COLO829 (cell line): ENCODE results near the gene PAFAH2.
A peak's percentile ranks its signal among the peaks of the same experiment; 100 is the strongest.

Experiments used
- DNase-seq: peaks from one replicate; pipeline ENCODE4 v3.0.0; 2012; ENCODE audit warnings: low spot score

PAFAH2 gene

GRCh38 chr1:25997828-25998761 lies at the start of gene PAFAH2:
Gene PAFAH2, minus strand, starts transcription at chr1:25998063. Its CDS starts 7,247 bp downstream, at chr1:25990816.
- DNase-seq, result peak; percentile 94

GRCh38 chr1:26047278-26047874 lies 49.5 kb upstream of the PAFAH2 start:
- DNase-seq, result no peak

GRCh38 chr1:26046246-26047095 lies 48.6 kb upstream of the PAFAH2 start:
- no peak for DNase-seq

GRCh38 chr1:26045722-26046245 lies 47.9 kb upstream of the PAFAH2 start, which contains the start of gene SLC30A2:
Gene SLC30A2, minus strand, starts transcription at chr1:26046118. Its CDS starts 222 bp downstream, at chr1:26045896.
- no peak for DNase-seq

- no peak for DNase-seq
Measured at GRCh38 chr1:26044971-26045721, 47.3 kb upstream of the PAFAH2 start.

- no peak for DNase-seq
Measured at GRCh38 chr1:26044414-26044813, 46.6 kb upstream of the PAFAH2 start.

GRCh38 chr1:26043765-26044164 lies 45.9 kb upstream of the PAFAH2 start:
- DNase-seq, result no peak

GRCh38 chr1:26041978-26042377 lies 44.1 kb upstream of the PAFAH2 start:
- DNase-seq, result no peak

GRCh38 chr1:26041401-26041800 lies 43.5 kb upstream of the PAFAH2 start:
- no peak for DNase-seq

- DNase-seq, result no peak
Measured at GRCh38 chr1:26038904-26039303, 41.0 kb upstream of the PAFAH2 start.

- no peak for DNase-seq
Measured at GRCh38 chr1:26038477-26038876, 40.6 kb upstream of the PAFAH2 start.

- DNase-seq, result no peak
Measured at GRCh38 chr1:26037904-26038303, 40.0 kb upstream of the PAFAH2 start.

GRCh38 chr1:26036756-26037281 lies 39.0 kb upstream of the PAFAH2 start:
- no peak for DNase-seq

- peak; percentile 55 for DNase-seq
Measured at GRCh38 chr1:26035959-26036755, 38.3 kb upstream of the PAFAH2 start.

- peak; percentile 74 for DNase-seq
Measured at GRCh38 chr1:26035203-26035958, 37.5 kb upstream of the PAFAH2 start.

GRCh38 chr1:26034504-26035202 lies 36.8 kb upstream of the PAFAH2 start:
- DNase-seq, result no peak

GRCh38 chr1:26032656-26033357 lies 34.9 kb upstream of the PAFAH2 start:
- no peak for DNase-seq

GRCh38 chr1:26031611-26032220 lies 33.9 kb upstream of the PAFAH2 start:
- no peak for DNase-seq
